ENCODE results near the gene AQP12A.
"Not testable (repeated sequence)": the region's sequence is repeated elsewhere in the genome, so short reads cannot be mapped to it uniquely, and the experiment has no call there.

The AQP12A gene

GRCh38 chr2:240689975-240690374, 1.7 kb upstream of the AQP12A start:
- no peak for DNase-seq

GRCh38 chr2:240690421-240691074, 1.1 kb upstream of the AQP12A start:
- peak in 1 of 2 experiments; percentile 27 for DNase-seq

DNA sequence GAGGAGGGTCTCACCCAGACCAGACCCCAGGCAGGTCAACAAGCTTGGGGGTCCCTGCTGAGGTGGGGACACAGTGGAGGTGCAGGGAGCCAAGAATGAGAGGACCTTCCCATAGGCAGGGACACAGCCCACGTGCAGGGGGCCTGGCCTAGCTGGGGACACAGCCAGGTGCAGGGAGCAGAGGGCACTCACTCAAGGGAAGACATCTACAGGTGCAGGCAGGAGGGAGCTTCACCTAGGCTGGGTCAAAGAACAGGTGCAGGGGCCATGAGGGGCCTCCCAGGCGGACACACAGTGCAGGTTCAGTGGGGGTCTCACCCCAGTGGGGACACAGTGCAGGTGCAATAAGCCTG, 615 bp upstream of the AQP12A start:
- not testable (repeated sequence) for DNase-seq

DNA sequence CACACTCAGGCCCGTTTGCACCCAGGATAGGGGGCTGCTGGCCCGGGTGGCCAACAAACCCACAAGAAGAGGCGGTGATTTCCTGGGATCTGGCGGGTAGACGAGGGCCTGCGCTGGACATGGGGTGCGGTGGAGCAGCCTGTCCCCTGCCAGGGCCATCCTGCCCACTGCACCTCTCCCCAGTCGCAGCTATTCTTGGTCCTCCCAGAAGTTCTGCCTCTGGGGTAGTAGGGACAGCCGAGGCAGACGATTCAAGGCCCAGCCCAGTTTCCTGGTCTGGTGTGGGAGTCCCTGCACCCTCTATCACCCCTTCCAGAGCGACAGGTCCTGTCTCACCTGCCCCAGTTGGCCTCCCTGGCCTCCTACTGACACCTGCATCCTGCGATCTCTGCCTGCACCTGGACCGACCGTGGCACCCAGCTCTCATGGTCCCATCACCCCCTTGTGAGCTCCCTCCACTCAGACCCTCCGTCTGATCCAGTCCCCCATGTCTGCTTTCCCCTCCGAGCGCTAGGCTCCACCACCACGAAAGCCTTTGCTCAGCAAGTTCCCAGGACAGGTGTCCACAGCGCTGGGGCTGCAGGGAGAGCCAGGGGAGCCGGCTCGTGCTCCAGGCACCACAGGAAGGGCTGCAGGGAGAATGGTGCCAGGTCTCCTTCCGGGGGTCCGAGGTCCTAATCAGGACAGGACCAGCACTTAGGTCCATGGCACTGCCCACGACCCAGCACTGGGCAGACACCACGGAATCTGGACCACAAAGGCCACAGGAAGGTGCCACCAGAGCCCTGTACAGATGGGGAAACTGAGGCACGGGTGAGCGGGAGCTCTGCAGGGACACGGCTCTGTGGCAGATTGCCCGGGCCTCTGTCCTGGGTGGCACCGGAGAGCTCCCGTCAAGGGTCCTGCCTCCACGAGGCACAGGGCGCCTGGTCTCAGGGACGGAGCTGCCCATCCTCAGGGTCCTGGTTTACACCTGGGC, 1.2 kb downstream of the AQP12A start:
- not testable (repeated sequence) for DNase-seq

DNA sequence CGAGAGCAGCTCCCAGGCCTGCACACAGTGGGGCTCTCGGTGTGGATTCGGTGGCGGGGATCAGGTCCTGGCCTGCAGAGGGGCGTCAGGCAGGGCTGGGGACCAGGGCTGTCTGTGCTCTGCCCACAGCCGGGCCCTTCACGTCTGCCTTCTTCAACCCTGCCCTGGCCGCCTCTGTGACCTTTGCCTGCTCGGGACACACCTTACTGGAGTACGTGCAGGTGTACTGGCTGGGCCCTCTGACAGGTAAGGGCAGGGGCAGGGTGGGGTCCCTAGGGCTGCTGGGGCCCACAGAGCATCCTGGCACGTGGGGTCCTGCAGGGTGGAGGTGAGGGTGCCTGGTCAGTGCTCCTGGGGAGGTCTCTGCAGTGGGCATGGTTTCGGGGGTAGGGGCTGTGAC, 2.6 kb downstream of the AQP12A start:
- not testable (repeated sequence) for DNase-seq

GRCh38 chr2:240695593-240695992, 3.9 kb downstream of the AQP12A start:
- not testable (repeated sequence) for DNase-seq

GRCh38 chr2:240696469-240696868, 4.8 kb downstream of the AQP12A start:
- DNase-seq: not testable (repeated sequence)

GRCh38 chr2:240698852-240699561, 7.3 kb downstream of the AQP12A start:
- DNase-seq: not testable (repeated sequence)

DNA sequence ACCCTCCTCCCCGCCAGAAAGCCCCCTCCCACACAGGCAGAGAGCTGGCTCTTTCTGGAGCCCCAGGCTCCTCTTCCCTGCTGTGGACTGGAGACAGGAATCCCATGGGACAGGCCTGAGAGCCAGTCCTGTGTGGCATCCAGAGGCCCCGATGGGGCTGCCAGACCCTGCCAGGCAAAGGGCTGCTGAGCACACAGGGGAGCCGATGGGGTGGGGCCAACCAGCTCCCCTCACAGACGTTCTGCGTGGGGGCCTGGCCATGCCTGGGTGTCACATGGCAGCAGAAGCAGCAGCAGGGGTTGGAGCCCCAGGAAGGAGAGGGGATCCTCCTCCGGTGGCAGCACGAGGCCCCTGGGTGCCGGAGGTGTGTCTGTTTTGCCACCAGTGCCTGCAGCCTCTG, 8.2 kb downstream of the AQP12A start:
- DNase-seq: not testable (repeated sequence)

- not testable (repeated sequence) for DNase-seq
Observed at GRCh38 chr2:240700616-240701015, 8.9 kb downstream of the AQP12A start.

- no peak for DNase-seq
Observed at GRCh38 chr2:240701091-240701735, 9.5 kb downstream of the AQP12A start.

- no peak for DNase-seq
Observed at GRCh38 chr2:240701736-240702639, 10.3 kb downstream of the AQP12A start.

DNA sequence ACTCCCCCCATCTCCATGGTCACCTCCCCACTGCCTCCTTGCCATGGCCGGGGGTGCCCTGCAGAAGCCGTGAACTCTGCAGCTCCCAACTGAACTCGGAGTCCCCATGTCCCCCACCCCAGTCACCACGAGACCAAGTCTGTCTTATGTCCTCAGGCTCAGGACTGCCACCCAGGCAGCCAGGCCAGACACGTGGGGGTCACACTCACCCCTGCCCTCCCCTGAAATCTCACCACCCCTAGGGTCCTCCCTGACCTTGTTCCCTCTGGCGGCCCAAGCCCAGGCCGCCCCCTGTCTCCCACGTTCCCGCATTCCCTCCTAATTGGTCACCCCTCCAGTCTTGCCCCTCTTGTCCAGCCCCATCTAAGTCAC, 11.0 kb downstream of the AQP12A start:
- no peak for DNase-seq

DNA sequence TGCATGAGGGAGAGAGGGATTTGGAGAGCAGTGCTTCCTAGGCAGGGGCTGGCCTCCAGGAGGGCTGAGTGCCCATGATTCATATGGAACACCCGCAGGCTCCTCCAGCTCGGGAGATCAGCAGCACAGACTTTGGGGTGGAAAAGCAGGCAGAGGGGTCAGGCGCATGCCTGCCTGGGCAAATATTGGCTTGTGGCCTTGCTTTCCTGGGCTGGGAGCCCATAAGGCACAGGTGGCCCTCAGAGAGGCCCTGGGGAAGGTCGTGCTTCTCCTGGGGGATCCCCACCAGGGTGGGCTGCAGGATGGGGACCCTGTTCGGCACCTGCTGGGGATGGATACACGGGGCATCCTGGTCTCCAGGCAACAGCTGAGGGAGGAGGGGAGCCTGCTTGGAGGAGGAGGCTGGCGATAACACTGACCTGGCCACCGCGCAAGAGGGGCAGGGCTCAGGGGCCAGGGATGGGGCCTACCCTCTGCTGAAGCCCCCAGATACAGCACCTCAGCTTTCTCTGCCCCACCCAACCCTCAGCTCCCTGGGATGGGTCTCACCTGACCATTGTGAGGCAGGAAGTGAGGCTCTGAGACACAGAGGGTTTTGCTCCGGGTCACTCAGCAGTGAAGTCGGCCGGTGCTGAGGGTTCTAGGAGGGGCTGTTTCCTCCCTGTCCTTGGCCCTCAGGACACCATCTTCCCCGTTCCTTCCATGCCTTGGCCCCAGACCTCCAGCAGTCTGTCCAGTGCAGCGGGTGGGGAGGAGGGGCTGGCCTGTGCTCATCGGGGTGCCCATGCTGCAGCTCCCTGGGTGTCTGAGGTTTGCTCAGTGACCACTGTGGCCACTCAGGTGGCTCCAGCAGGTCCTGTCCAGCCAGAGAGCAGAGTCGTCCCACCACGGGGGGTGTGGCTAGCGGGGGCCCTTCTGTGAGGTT, 12.0 kb downstream of the AQP12A start:
- DNase-seq: no peak

DNA sequence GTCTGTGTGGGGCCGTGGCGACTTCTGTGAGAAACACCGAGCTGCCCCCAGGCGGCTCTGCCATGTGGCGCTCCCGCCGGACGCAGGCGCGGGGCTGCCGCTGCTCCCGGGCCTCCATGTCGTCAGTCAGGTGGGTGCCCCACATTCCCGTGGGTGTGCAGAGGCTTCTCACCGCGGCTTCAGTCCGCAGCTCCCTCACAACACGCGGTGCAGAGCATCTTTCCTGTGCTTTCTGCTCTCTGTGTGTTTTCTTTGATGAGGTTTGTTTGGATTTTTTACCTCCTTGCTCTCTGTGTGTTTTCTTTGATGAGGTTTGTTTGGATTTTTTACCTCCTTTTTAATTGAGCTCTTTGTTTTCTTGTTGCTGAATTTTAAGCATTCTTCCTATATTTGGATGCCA, 13.0 kb downstream of the AQP12A start:
- no peak for DNase-seq

DNA sequence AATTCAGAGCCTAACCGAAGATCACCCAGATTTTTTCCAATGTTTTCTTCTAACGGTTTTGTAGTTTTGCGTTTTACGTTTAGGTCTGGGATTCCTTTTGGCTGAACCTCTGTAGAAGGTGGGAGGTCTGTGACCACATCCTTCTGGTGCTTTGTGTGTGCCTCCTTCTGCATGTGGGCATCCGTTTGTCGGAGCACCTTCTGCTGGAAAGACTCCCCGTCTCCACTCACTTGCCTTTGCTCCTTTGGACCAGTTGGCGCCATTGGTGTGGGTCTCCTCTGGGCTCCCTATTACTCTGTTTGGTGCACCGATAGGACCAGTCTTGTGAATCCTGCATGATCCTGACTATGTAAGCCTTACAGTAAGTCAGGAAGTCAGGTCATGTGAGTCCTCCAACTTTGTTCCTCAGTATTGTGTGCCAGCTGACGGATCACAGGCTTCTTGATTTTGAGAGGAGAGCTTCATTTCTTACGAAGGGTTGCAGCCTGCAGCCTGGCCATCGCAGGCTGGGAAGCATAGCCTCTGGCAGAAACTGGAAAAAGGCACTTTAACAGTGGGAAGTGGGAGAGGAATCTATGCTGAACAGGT, 13.6 kb downstream of the AQP12A start:
- DNase-seq: no peak

- no peak for DNase-seq
Observed at GRCh38 chr2:240707043-240707756, 15.5 kb downstream of the AQP12A start.

DNA sequence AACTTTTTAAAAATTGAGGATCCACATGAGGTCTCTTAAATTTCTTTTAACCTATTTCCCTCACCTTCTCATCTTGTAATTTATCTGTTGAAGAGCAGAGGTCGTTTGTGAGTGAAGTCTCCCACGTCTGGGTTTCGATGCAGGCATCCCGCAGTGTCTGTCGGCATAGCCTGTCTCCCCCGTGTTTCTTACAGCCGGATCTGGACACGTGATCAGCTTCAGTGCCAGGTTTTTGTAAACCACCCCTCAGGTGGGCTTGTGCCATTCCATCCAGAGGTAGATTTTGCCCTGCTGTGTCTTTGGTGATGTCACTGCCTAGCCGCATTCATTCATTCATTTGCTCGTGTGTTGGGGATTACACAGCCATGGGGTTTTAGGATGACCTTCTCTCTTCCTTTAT, 16.2 kb downstream of the AQP12A start:
- DNase-seq: no peak

- DNase-seq: no peak
Observed at GRCh38 chr2:240708457-240708856, 16.8 kb downstream of the AQP12A start.

DNA sequence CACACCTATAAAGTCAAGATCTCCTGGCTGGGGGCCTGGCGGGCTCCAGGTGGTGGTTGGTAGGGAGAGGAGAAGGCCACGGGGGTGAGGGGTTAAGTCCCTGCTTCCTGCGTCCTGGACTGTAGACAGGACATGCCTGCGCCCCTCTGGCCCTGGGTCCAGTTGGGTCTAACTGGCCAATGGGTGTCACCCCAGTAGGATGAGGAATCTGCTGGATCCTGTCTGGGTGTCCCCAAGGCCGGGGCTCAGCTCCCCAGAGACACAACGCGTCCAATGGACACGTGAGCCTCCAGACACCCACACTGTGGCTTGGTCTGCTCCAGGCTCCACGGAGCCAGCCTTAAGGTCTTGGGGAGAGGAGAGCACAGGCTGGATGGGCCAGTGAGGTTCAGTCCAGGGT, 19.6 kb downstream of the AQP12A start:
- no peak for DNase-seq

Measured in NCI-H446 (cell line).